Fibroblast of lung (primary cell): ENCODE data around the gene PLEKHA8.

Experiments
- CTCF ChIP-seq, 2 donors: IDR thresholded peaks in 1 of 2; conservative IDR thresholded peaks in 1 of 2; 1 replicate in 1 of 2; 2 replicates in 1 of 2; pipeline ENCODE4 v1.5.1; 2011 to 2012; ENCODE audit warnings: low read length in 2 of 2, control low read depth in 1 of 2, inconsistent platforms in 1 of 2, low read depth in 1 of 2, mild to moderate bottlenecking in 1 of 2
- EZH2 ChIP-seq: IDR thresholded peaks from 2 replicates; pipeline ENCODE4 v1.5.1; 2012; ENCODE audit warnings: low read length, control low read depth, mild to moderate bottlenecking; ENCODE audit errors: missing control alignments

GRCh38 chr7:29988424-29989256 lies 39.6 kb upstream of the PLEKHA8 start:
- TF ChIP-seq CTCF (conservative IDR thresholded peaks at IDR 0.05 in 1 of 2, IDR thresholded peaks at IDR 0.05 in 1 of 2; ENCODE audit: low read depth in 1 of 2, low read length in 2 of 2) (no peak), EZH2 (no peak)
